ENCODE measurements around the gene LPAR2.

LPAR2 gene

GRCh38 chr19:19649155-19649554, 21.1 kb upstream of the LPAR2 start:
- Histone ChIP-seq H3K27me3 (ENCODE audit: insufficient read depth, low read length) (no peaks in the 10 kb centered on the region), H2AFZ (ENCODE audit: low read depth, low read length) (no peak overlapping the region), H3K9me3 (ENCODE audit: low read length) (no peaks in the 10 kb centered on the region), H3K4me3 (ENCODE audit: low read length) (no peak overlapping the region), H3K36me3 (ENCODE audit: insufficient read depth, low read length) (peaks cover 80% of the 10 kb centered on the region), H3K4me1 (ENCODE audit: insufficient read depth, low read length) (no peaks in the 10 kb centered on the region)

GRCh38 chr19:19647037-19647835, 19.2 kb upstream of the LPAR2 start:
- H3K4me3 ChIP-seq (ENCODE audit: low read length) = no peak overlapping the region
- H2AFZ ChIP-seq (ENCODE audit: low read depth, low read length) = no peak overlapping the region
- peaks cover 62% of the 10 kb centered on the region for H3K36me3 ChIP-seq (ENCODE audit: insufficient read depth, low read length)

GRCh38 chr19:19645233-19645870, 17.3 kb upstream of the LPAR2 start:
- no peak overlapping the region for H2AFZ ChIP-seq (ENCODE audit: low read depth, low read length)
- H3K36me3 ChIP-seq (ENCODE audit: insufficient read depth, low read length) = peaks cover 43% of the 10 kb centered on the region
- peaks cover 4% of the 10 kb centered on the region for H3K4me1 ChIP-seq (ENCODE audit: insufficient read depth, low read length)
- no peaks in the 10 kb centered on the region for H3K9me3 ChIP-seq (ENCODE audit: low read length)
- H3K4me3 ChIP-seq (ENCODE audit: low read length) = no peak overlapping the region
- no peaks in the 10 kb centered on the region for H3K27me3 ChIP-seq (ENCODE audit: insufficient read depth, low read length)

More at GRCh38 chr19:19647037-19647835, 19.2 kb upstream of the LPAR2 start:
- Histone ChIP-seq H3K9me3 (ENCODE audit: low read length) (no peaks in the 10 kb centered on the region), H3K4me1 (ENCODE audit: insufficient read depth, low read length) (peaks cover 4% of the 10 kb centered on the region), H3K27me3 (ENCODE audit: insufficient read depth, low read length) (no peaks in the 10 kb centered on the region)

GRCh38 chr19:19644054-19644388, 16.0 kb upstream of the LPAR2 start:
- H3K27me3 ChIP-seq (ENCODE audit: insufficient read depth, low read length) = no peaks in the 10 kb centered on the region
- peaks cover 4% of the 10 kb centered on the region for H3K4me1 ChIP-seq (ENCODE audit: insufficient read depth, low read length)
- H3K9me3 ChIP-seq (ENCODE audit: low read length) = no peaks in the 10 kb centered on the region
- no peak overlapping the region for H3K4me3 ChIP-seq (ENCODE audit: low read length)
- H3K36me3 ChIP-seq (ENCODE audit: insufficient read depth, low read length) = peaks cover 34% of the 10 kb centered on the region
- no peak overlapping the region for H2AFZ ChIP-seq (ENCODE audit: low read depth, low read length)

- no peaks in the 10 kb centered on the region for H3K9me3 ChIP-seq (ENCODE audit: low read length)
- H3K36me3 ChIP-seq (ENCODE audit: insufficient read depth, low read length) = peaks cover 33% of the 10 kb centered on the region
- H3K27me3 ChIP-seq (ENCODE audit: insufficient read depth, low read length) = no peaks in the 10 kb centered on the region
- H3K4me3 ChIP-seq (ENCODE audit: low read length) = peak within 1 kb of the TSS; percentile 70
- peaks cover 4% of the 10 kb centered on the region for H3K4me1 ChIP-seq (ENCODE audit: insufficient read depth, low read length)
- H2AFZ ChIP-seq (ENCODE audit: low read depth, low read length) = peak within 1 kb of the TSS; percentile 78
Observed at GRCh38 chr19:19643158-19644053, 15.4 kb upstream of the LPAR2 start, which contains the start of gene GMIP. GMIP (minus strand) TSS chr19:19643657; CDS start chr19:19643529, 128 bp downstream.

- no peaks in the 10 kb centered on the region for H3K27me3 ChIP-seq (ENCODE audit: insufficient read depth, low read length)
- peaks cover 4% of the 10 kb centered on the region for H3K4me1 ChIP-seq (ENCODE audit: insufficient read depth, low read length)
- H2AFZ ChIP-seq (ENCODE audit: low read depth, low read length) = peak overlapping the region; percentile 78
- peaks cover 32% of the 10 kb centered on the region for H3K36me3 ChIP-seq (ENCODE audit: insufficient read depth, low read length)
- no peaks in the 10 kb centered on the region for H3K9me3 ChIP-seq (ENCODE audit: low read length)
- peak overlapping the region; percentile 70 for H3K4me3 ChIP-seq (ENCODE audit: low read length)
Observed at GRCh38 chr19:19642506-19643157, 14.6 kb upstream of the LPAR2 start.

- Histone ChIP-seq H2AFZ (ENCODE audit: low read depth, low read length) (no peak overlapping the region), H3K27me3 (ENCODE audit: insufficient read depth, low read length) (no peaks in the 10 kb centered on the region), H3K4me1 (ENCODE audit: insufficient read depth, low read length) (peaks cover 3% of the 10 kb centered on the region), H3K4me3 (ENCODE audit: low read length) (no peak overlapping the region), H3K9me3 (ENCODE audit: low read length) (peaks cover 2% of the 10 kb centered on the region), H3K36me3 (ENCODE audit: insufficient read depth, low read length) (peaks cover 36% of the 10 kb centered on the region)
Observed at GRCh38 chr19:19637523-19638251, 9.7 kb upstream of the LPAR2 start.

GRCh38 chr19:19637186-19637522, 9.1 kb upstream of the LPAR2 start:
- H3K4me1 ChIP-seq (ENCODE audit: insufficient read depth, low read length) = no peaks in the 10 kb centered on the region
- H3K27me3 ChIP-seq (ENCODE audit: insufficient read depth, low read length) = no peaks in the 10 kb centered on the region
- no peak overlapping the region for H2AFZ ChIP-seq (ENCODE audit: low read depth, low read length)
- peaks cover 2% of the 10 kb centered on the region for H3K9me3 ChIP-seq (ENCODE audit: low read length)
- H3K4me3 ChIP-seq (ENCODE audit: low read length) = no peak overlapping the region
- H3K36me3 ChIP-seq (ENCODE audit: insufficient read depth, low read length) = peaks cover 38% of the 10 kb centered on the region

GRCh38 chr19:19636573-19637185, 8.7 kb upstream of the LPAR2 start:
- Histone ChIP-seq H3K4me3 (ENCODE audit: low read length) (no peak overlapping the region), H2AFZ (ENCODE audit: low read depth, low read length) (no peak overlapping the region), H3K4me1 (ENCODE audit: insufficient read depth, low read length) (no peaks in the 10 kb centered on the region), H3K27me3 (ENCODE audit: insufficient read depth, low read length) (no peaks in the 10 kb centered on the region), H3K9me3 (ENCODE audit: low read length) (peaks cover 2% of the 10 kb centered on the region), H3K36me3 (ENCODE audit: insufficient read depth, low read length) (peaks cover 38% of the 10 kb centered on the region)

- H3K27me3 ChIP-seq (ENCODE audit: insufficient read depth, low read length) = no peaks in the 10 kb centered on the region
- H2AFZ ChIP-seq (ENCODE audit: low read depth, low read length) = no peak overlapping the region
- H3K36me3 ChIP-seq (ENCODE audit: insufficient read depth, low read length) = peaks cover 38% of the 10 kb centered on the region
- H3K4me3 ChIP-seq (ENCODE audit: low read length) = no peak overlapping the region
- H3K4me1 ChIP-seq (ENCODE audit: insufficient read depth, low read length) = no peaks in the 10 kb centered on the region
- peaks cover 2% of the 10 kb centered on the region for H3K9me3 ChIP-seq (ENCODE audit: low read length)
Observed at GRCh38 chr19:19635313-19635702, 7.3 kb upstream of the LPAR2 start.

GRCh38 chr19:19634516-19635312, 6.7 kb upstream of the LPAR2 start:
- Histone ChIP-seq H3K36me3 (ENCODE audit: insufficient read depth, low read length) (peaks cover 39% of the 10 kb centered on the region), H3K4me1 (ENCODE audit: insufficient read depth, low read length) (no peaks in the 10 kb centered on the region), H2AFZ (ENCODE audit: low read depth, low read length) (no peak overlapping the region), H3K4me3 (ENCODE audit: low read length) (no peak overlapping the region), H3K9me3 (ENCODE audit: low read length) (peaks cover 2% of the 10 kb centered on the region), H3K27me3 (ENCODE audit: insufficient read depth, low read length) (no peaks in the 10 kb centered on the region)

All from neuron (in vitro differentiated cells).